Esophagus (tissue), 2 donors: ENCODE results near the gene METTL15. TPM values are rescaled to one million over a fixed set of nuclear protein-coding genes. Genes with fewer than 3 reads are reported as not detected.
"Not testable (repeated sequence)": the region's sequence is repeated elsewhere in the genome, so short reads cannot be mapped to it uniquely, and the experiment has no call there.

Experiments used
- H3K27ac ChIP-seq, 2 donors: one replicate each; pipeline ENCODE4 v1.5.1; 2013; ENCODE audit warnings: low read depth in 2 of 2, mild to moderate bottlenecking in 2 of 2, inconsistent platforms in 1 of 2, low read length in 1 of 2, moderate library complexity in 1 of 2
- H3K27me3 ChIP-seq, 2 donors: one replicate each; pipeline ENCODE4 v1.6.1; 2013; ENCODE audit warnings: low read length in 2 of 2, control low read depth in 1 of 2, mild to moderate bottlenecking in 1 of 2; ENCODE audit not compliant: insufficient read depth in 2 of 2, control insufficient read depth in 1 of 2
- H3K36me3 ChIP-seq, 2 donors: one replicate each; pipeline ENCODE4 v1.6.1; 2013; ENCODE audit warnings: low read length in 1 of 2; ENCODE audit not compliant: control insufficient read depth in 2 of 2, insufficient read depth in 2 of 2
- H3K4me1 ChIP-seq, 2 donors: one replicate each; pipeline ENCODE4 v1.6.1; 2013; ENCODE audit warnings: low read length in 1 of 2; ENCODE audit not compliant: control insufficient read depth in 2 of 2, insufficient read depth in 2 of 2
- H3K4me3 ChIP-seq, 2 donors: one replicate each; pipeline ENCODE4 v1.5.1; 2013; ENCODE audit warnings: low read length in 2 of 2, mild to moderate bottlenecking in 2 of 2, low read depth in 1 of 2, moderate library complexity in 1 of 2
- H3K9me3 ChIP-seq, 2 donors: one replicate each; pipeline ENCODE4 v1.6.1; 2013; ENCODE audit warnings: mild to moderate bottlenecking in 2 of 2, low read depth in 1 of 2, low read length in 1 of 2, moderate library complexity in 1 of 2; ENCODE audit not compliant: control insufficient read depth in 2 of 2, insufficient read depth in 1 of 2
- whole genome bisulfite sequencing, 2 donors: extraction: QIAGEN DNeasy Blood & Tissue Kit; methylation state at CpG; one replicate each; pipeline ENCODE4 v1.1.7; 2013; 5-methylcytosine and 5-hydroxymethylcytosine counted together
- polyA plus RNA-seq, 2 donors: library from polyadenylated mRNA; stranded (reverse); fragments of 200-250 nt; gene quantifications; one replicate each; pipeline ENCODE4 v1.2.3, GENCODE V29; 2013
- donor health status: healthy with polysubstance abuse.
- donor health status: Bipolar disorder and iron deficiency.

Gene METTL15
- polyA plus RNA-seq, 2 donors = 2.7 to 2.9 TPM

DNA sequence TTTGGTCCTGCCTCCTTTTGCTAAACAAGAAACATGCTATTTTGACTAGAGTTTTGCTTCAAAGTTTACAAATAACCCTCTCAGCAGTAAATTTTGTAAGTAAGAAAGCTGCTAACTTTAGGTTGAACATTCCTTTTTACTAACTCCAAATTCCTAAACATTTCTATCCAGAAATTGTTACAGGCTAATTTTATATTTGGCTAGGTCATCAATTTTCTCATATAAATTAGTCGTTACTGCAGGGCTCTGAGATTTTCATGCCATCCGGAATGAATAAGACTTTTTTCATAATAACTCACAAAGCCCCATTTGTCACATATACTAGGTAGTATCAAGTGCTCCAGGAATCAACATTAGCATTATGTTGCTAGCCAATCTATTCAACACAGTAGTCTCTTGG, 143.1 kb downstream of the METTL15 start:
- Histone ChIP-seq H3K4me1 (no peaks in the 10 kb centered on the region), H3K9me3 (no peaks in the 10 kb centered on the region), H3K4me3 (no peak overlapping the region), H3K27ac (no peak overlapping the region), H3K36me3 (no peaks in the 10 kb centered on the region), H3K27me3 (no peaks in the 10 kb centered on the region)
- 88 to 94% methylated on average over 2 of the region's 2 CpGs for WGBS, 2 donors

DNA sequence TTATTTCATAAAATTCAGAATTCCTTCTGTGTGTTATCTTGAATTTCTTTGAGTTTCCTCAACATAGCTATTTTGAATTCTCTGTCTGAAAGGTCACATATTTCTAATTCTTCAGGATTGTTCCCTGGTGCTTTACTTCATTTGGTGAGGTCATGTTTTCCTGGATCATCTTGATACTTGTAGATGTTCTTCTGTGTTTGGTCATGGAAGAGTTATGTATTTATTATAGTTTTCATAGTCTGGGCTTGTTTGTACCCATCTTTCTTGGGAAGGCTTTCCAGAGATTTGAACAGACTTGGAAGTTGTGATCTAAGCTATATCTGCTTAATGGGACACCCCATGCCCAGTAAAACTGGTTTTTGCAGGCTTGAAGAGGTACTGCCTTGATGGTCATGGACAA, 149.6 kb downstream of the METTL15 start:
- no peak overlapping the region for H3K27ac ChIP-seq
- no peaks in the 10 kb centered on the region for H3K9me3 ChIP-seq
- H3K36me3 ChIP-seq = no peaks in the 10 kb centered on the region
- peaks cover 0 to 2% of the 10 kb centered on the region in 2 donors for H3K4me1 ChIP-seq
- no peak overlapping the region for H3K4me3 ChIP-seq
- H3K27me3 ChIP-seq = no peaks in the 10 kb centered on the region

DNA sequence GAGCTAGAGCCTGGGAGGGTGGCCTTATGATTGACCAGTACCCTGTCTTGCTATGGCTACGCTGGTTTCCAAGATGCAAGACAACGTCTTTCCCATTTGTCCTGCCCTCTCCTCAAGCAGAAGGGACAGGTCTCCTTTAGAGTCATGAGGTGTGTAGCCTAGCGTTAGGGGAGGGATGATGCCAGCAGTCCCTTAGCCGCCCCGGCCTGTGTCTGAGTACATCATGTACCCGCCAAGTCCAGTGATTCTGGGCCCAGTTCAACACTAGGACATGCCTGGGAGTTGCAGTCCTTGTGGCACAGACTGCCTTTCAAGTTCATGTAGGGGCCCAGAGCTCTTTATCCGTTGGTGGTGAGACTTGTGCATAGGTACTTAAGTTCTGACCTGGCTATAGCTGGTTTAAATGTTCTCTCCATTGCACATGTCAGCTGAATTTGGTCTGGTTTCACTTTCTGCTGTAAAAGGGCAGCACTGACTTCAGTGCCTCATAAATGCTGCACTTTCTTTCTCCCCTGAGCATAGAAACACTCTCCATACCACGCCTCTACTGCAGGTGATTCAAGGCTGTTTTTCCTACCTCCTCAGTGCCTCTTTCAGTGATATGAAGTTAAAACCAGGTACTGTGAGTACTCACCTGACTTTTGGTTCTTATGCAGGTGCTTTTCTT, 151.1 kb downstream of the METTL15 start:
- Histone ChIP-seq H3K27ac (no peak overlapping the region), H3K4me1 (peaks cover 0 to 2% of the 10 kb centered on the region in 2 donors), H3K4me3 (no peak overlapping the region), H3K36me3 (no peaks in the 10 kb centered on the region), H3K27me3 (no peaks in the 10 kb centered on the region), H3K9me3 (no peaks in the 10 kb centered on the region)
- 85 to 86% methylated on average over 8 of the region's 8 CpGs for WGBS, 2 donors

DNA sequence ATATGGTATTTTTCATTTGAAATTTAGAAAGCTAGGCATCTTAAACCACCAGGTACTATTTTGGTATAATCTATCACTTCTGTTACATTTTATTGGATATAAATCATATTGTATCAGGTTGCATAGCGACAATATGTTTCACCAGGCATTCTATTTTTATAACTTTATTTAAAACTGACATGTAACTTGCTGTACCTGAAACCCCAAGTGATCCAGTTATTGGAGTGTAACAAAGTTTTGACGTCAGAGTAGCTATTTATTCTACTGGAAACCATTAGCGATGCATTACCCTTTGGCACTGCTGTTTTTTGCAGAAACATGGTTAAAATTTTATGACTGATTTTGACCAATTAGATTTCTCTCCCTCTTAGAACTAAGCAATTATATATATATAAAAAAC, 160.7 kb downstream of the METTL15 start:
- WGBS, 2 donors = 91 to 96% methylated on average over 3 of the region's 3 CpGs
- Histone ChIP-seq H3K27ac (no peak overlapping the region), H3K4me3 (no peak overlapping the region)

DNA sequence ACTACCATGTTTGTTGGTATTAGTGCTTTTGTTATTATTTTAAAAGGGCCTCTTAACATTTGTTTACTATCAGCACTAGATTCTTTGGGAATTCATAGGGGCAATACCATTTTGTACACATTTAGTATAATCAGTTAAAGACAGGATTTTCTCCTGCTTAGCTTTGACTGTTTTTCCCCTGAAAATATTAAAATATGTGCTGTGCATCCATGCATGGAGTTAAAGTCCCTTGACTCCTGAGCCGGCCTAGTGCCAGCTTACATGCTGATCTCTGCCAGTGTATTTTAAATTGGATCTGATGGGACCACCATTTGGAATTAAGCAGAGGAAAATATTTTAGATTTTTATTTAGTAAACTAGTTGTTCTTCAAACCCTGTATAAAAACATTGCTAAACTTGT, 161.4 kb downstream of the METTL15 start:
- no peak overlapping the region for H3K27ac ChIP-seq
- H3K36me3 ChIP-seq = no peaks in the 10 kb centered on the region
- no peak overlapping the region for H3K4me3 ChIP-seq
- 88 to 89% methylated on average over 1 of the region's 1 CpG for WGBS, 2 donors
- H3K9me3 ChIP-seq = no peaks in the 10 kb centered on the region
- no peaks in the 10 kb centered on the region for H3K4me1 ChIP-seq
- no peaks in the 10 kb centered on the region for H3K27me3 ChIP-seq

More for the DNA sequence above, 160.7 kb downstream of the METTL15 start:
- no peaks in the 10 kb centered on the region for H3K4me1 ChIP-seq
- H3K36me3 ChIP-seq = no peaks in the 10 kb centered on the region
- no peaks in the 10 kb centered on the region for H3K27me3 ChIP-seq
- H3K9me3 ChIP-seq = no peaks in the 10 kb centered on the region

DNA sequence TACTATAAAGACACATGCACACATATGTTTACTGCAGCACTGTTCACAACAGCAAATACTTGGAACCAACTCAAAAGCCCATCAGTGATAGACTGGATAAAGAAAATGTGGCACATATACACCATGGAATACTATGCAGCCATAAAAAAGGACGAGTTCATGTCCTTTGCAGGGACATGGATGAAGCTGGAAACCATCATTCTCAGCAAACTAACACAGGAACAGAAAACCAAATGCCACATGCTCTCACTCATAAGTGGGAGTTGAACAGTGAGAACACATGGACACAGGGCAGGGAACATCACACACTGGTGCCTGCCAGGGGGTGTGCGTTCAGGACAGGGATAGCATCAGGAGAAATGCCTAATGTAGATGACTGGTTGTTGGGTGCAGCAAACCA, 164.1 kb downstream of the METTL15 start:
- H3K36me3 ChIP-seq, H3K9me3 ChIP-seq, H3K4me1 ChIP-seq, H3K27ac ChIP-seq, H3K4me3 ChIP-seq, H3K27me3 ChIP-seq: not testable (repeated sequence)
- WGBS, 2 donors = 96 to 98% methylated on average over 2 of the region's 2 CpGs

- no peaks in the 10 kb centered on the region for H3K4me1 ChIP-seq
- no peak overlapping the region for H3K4me3 ChIP-seq
- H3K27ac ChIP-seq = no peak overlapping the region
- no peaks in the 10 kb centered on the region for H3K9me3 ChIP-seq
- no peaks in the 10 kb centered on the region for H3K27me3 ChIP-seq
- no peaks in the 10 kb centered on the region for H3K36me3 ChIP-seq
These were observed 166.0 kb downstream of the METTL15 start for GRCh38 chr11:28274216-28274615.

GRCh38 chr11:28284196-28284595, 176.0 kb downstream of the METTL15 start:
- Histone ChIP-seq H3K9me3 (no peaks in the 10 kb centered on the region), H3K36me3 (no peaks in the 10 kb centered on the region), H3K4me3 (no peak overlapping the region), H3K4me1 (no peaks in the 10 kb centered on the region), H3K27me3 (no peaks in the 10 kb centered on the region), H3K27ac (no peak overlapping the region)
- WGBS, 2 donors = 75 to 92% methylated on average over 1 of the region's 1 CpG

- no peaks in the 10 kb centered on the region for H3K4me1 ChIP-seq
- no peaks in the 10 kb centered on the region for H3K36me3 ChIP-seq
- H3K27me3 ChIP-seq = no peaks in the 10 kb centered on the region
- H3K27ac ChIP-seq = no peak overlapping the region
- 87 to 92% methylated on average over 1 of the region's 1 CpG for WGBS, 2 donors
- H3K4me3 ChIP-seq = no peak overlapping the region
- H3K9me3 ChIP-seq = no peaks in the 10 kb centered on the region
These were observed 181.3 kb downstream of the METTL15 start for GRCh38 chr11:28289444-28289843.

GRCh38 chr11:28290995-28291394, 182.8 kb downstream of the METTL15 start:
- H3K4me1 ChIP-seq, H3K27me3 ChIP-seq, H3K27ac ChIP-seq, H3K36me3 ChIP-seq, H3K4me3 ChIP-seq, H3K9me3 ChIP-seq: not testable (repeated sequence)
- 88 to 90% methylated on average over 7 of the region's 7 CpGs for whole genome bisulfite sequencing, 2 donors
